ENCODE results near the gene VPREB3.
A peak's percentile ranks its signal among the peaks of the same experiment; 100 is the strongest.

Gene VPREB3

GRCh38 chr22:23782703-23783102, 28.5 kb upstream of the VPREB3 start:
- no peak for DNase-seq (ENCODE audit: low read depth in 2 of 2)

GRCh38 chr22:23782252-23782651, 28.0 kb upstream of the VPREB3 start:
- DNase-seq (ENCODE audit: low read depth in 2 of 2), result no peak

GRCh38 chr22:23781511-23782183, 27.4 kb upstream of the VPREB3 start:
- DNase-seq (ENCODE audit: low read depth in 2 of 2), result no peak

GRCh38 chr22:23781065-23781464, 26.8 kb upstream of the VPREB3 start:
- no peak for DNase-seq (ENCODE audit: low read depth in 2 of 2)

- no peak for DNase-seq (ENCODE audit: low read depth in 2 of 2)
Measured at GRCh38 chr22:23780146-23780748, 26.0 kb upstream of the VPREB3 start.

- DNase-seq (ENCODE audit: low read depth in 2 of 2), result no peak
Measured at GRCh38 chr22:23779731-23780130, 25.5 kb upstream of the VPREB3 start.

GRCh38 chr22:23779083-23779482, 24.9 kb upstream of the VPREB3 start:
- no peak for DNase-seq (ENCODE audit: low read depth in 2 of 2)

- no peak for DNase-seq (ENCODE audit: low read depth in 2 of 2)
Measured at GRCh38 chr22:23778577-23778900, 24.3 kb upstream of the VPREB3 start.

GRCh38 chr22:23777776-23778576, 23.8 kb upstream of the VPREB3 start:
- no peak for DNase-seq (ENCODE audit: low read depth in 2 of 2)

GRCh38 chr22:23775779-23776375, 21.7 kb upstream of the VPREB3 start:
- no peak for DNase-seq (ENCODE audit: low read depth in 2 of 2)

GRCh38 chr22:23774922-23775436, 20.8 kb upstream of the VPREB3 start:
- DNase-seq (ENCODE audit: low read depth in 2 of 2), result no peak

- no peak for DNase-seq (ENCODE audit: low read depth in 2 of 2)
Measured at GRCh38 chr22:23774114-23774921, 20.1 kb upstream of the VPREB3 start.

- DNase-seq (ENCODE audit: low read depth in 2 of 2), result no peak
Measured at GRCh38 chr22:23773483-23774113, 19.4 kb upstream of the VPREB3 start.

GRCh38 chr22:23772649-23773473, 18.6 kb upstream of the VPREB3 start, which contains the start of gene MMP11:
TSS of gene MMP11 (plus strand) at chr22:23772849. CDS start at chr22:23772871, 22 bp downstream.
- DNase-seq (ENCODE audit: low read depth in 2 of 2), result peak; percentile 44 to 57

GRCh38 chr22:23772315-23772648, 18.1 kb upstream of the VPREB3 start:
- no peak for DNase-seq (ENCODE audit: low read depth in 2 of 2)

- no peak for DNase-seq (ENCODE audit: low read depth in 2 of 2)
Measured at GRCh38 chr22:23769321-23769965, 15.2 kb upstream of the VPREB3 start.

GRCh38 chr22:23767673-23768548, 13.7 kb upstream of the VPREB3 start, which contains the start of gene CHCHD10:
TSS of gene CHCHD10 (minus strand) at chr22:23767972. CDS start at chr22:23767874, 98 bp downstream.
- peak; percentile 60 to 74 for DNase-seq (ENCODE audit: low read depth in 2 of 2)

GRCh38 chr22:23767303-23767672, 13.1 kb upstream of the VPREB3 start:
- DNase-seq (ENCODE audit: low read depth in 2 of 2), result no peak

All from stimulated activated CD4-positive, alpha-beta T cell treated with anti-CD3 and anti-CD28 coated beads, Interleukin-1b, Interleukin-23, amount 100 ng/mL, for 4 hours (primary cell).